ENCODE data around the gene TMEM43.

DNA sequence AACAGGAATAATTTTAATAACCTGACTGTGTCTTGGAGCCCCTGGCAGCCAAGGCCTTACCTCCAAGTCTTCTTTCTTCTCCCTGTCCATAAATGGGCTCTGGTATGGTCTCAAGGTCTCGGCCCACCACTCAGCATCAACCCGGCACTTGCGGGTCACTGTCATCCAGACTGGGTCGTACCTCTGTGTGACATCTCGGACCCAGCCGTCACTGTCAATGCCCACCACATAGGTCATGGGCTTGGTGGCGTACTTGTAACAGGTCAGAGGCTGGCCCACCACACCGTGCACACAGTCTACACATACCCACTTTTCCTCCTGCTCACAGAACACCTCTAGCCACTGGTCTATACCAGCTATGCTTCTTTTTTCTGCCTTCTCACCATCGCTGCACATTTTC is 33.1 kb downstream of the TMEM43 start:
- TF ChIP-seq POLR2A (IDR thresholded peaks at IDR 0.05; ENCODE audit: control extremely low read depth in 1 of 2, low read depth in 2 of 2, low read length in 2 of 2): no peak
- no peak for TF ChIP-seq CEBPB (IDR thresholded peaks at IDR 0.05; ENCODE audit: low read depth, low read length)
